ENCODE measurements around the gene STX10.
A peak's percentile ranks its signal among the peaks of the same experiment; 100 is the strongest.

The STX10 gene

DNA sequence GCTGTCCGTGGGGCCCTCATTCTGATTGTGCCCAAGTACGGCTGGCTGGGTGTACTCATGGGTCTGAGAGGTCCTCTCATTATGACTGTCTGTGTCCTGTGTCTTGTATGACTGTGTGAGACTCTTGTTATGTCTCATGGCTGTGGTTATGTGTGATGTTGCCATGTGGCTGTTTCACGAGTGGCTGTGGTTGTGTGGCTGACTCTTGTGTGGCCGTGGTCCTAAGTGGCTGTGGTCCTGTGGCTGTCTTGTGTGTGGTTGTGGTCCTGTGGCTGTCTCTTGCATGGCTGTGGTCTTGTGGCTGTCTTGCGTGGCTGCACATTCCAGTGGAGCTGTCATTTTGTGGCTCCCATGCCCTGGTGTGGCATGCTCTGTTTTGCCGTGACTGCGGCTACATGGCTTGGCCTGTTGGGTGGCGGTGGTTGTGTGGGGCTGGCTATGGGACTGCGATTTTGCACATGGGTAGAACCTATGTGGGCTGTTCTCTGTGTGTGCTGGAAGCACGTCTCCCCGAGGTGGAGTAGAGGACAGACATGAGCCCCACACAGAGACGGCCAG lies 50.1 kb downstream of the STX10 start:
- DNase-seq (ENCODE audit: low read depth, low spot score): peak; percentile 58

DNA sequence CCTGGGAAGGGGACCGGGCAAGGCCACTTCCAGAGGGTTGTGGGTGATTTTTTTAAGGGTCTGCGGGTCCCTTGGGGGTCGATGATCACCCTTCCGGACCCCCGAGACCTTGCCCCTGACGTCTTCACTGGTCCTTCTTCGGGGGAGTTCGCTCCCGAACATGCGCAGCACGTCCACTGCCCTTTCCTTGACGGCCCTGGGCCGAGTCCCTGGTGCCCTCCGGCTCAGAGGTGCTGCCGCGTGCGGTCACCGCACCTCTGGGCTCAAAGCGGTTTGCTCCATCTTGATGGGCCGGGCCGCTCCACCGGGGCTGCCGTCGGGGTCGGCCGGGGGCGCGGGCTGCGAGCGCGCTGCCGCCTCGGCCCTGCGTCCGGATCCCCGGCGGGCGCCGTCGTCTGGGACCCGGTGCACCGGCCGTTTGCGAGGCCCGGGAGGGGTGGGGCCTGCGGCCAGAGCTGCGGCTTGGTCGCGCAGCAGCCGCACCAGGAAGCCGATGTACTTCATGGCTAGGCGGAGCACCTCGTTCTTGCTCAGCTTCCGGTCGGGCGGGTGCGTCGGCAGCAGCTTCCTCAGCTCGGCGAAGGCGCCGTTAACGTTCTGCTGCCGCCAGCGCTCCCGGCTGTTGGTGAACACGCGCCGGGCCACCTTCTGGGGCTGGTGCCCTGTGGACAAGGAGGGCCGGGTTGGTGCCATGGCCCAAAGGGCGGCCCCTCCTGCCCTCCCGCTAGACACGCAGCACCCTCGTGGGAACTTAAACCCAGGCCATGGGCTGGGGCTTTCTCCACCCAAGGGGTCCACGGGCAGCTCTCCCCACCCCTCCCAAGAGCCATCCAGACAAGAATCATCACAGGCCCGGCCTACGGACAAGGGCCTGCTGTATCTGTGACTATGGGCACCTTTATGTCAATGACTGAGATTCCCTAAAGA lies 50.8 kb downstream of the STX10 start:
- no peak for DNase-seq (ENCODE audit: low read depth, low spot score)

DNA sequence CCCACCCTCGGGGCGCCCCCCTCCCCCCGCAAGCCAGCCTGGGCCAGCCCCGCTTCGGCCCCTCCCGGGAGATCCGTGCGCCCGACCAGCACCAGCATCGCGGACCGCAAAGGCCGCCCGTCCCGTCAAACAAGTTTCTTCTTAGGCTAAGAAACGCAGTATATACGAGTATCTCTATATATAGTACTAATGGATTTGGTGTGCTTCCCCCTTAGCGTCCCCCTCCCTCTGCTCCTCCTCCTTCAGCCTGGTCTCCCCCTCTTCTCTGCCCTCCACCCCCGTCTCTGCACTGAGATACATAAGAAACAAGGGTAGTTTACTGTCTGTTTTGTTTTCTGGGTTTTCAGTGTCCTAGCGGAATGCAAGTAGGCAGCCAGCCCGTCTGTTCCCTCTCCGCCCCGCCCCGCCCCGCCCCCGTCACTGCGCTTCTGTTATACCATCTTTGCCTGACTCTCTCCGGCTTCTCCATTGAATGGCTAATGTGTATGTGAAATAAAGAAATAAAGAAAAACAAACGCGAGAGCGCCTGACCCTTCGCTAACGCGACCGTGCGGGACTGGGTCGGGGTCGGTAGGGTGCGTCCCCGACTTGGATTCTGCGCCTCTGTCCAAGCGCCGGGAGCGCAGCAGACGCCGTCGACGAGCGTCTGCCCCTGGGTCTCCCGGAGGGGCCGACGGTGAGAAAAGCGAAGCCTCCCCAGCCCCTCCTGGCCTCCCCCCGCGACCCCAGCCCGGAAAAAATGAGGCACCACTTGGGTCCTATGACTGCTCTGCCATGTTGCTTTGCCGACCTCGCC lies 51.7 kb downstream of the STX10 start:
- peak; percentile 71 for DNase-seq (ENCODE audit: low read depth, low spot score)

DNA sequence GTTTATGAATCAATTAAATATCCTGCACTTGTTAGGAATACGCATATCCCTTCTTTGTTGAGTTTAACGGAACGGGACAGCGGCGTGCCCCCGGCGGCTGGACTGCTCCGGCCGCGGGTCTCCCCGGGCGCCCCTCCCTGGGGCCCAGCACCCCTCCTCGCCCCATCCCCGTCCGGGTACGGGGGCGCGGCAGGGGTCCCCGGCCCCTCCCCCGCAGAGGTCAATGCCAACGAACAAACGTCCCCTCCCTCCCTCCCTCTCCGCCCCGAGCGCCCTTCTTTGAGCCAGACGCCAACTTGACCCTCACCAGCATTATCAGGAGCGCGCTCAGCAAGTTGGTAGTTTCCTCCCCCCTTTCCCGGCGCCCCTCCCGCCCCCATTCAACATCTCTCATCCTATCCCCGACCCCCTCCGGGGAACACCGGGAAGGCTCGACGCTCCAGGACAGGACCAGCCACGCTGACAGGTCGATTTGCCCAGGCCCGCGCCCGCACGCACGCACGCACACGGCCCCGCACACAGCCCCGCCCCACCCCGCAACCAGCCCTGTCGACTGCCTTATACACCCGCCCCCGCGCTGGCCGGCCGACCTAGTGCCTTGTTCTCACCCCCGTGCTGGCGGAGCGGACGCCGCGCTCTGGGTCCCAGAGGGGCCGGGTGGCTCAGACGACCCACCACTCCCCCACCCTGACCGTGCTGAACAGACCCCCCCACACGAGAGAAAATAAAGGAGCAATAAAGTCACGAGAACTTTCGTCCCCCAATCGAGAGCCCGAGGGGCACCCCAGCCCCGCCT lies 52.5 kb downstream of the STX10 start:
- DNase-seq (ENCODE audit: low read depth, low spot score): no peak

DNA sequence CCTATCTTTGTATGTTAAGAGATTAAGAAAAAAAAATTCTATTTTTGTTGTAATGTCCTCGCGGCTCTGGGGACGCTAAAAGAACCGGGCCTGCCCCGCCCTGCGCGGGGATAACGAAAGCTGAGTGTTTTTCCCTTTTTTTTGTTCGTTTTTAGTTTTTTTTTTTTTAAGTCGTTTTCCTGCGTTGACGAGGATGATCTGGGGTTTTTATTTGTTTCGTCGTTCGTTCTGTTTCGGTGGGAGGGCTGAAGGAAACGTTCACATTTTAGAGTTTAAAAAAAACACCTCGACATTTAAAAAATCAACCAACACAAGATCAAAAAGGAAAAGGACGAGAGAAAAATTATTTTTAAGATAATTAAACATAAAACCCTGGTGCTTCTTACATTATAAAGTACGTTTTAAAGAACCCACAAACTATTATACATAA lies 53.1 kb downstream of the STX10 start:
- DNase-seq (ENCODE audit: low read depth, low spot score): no peak

DNA sequence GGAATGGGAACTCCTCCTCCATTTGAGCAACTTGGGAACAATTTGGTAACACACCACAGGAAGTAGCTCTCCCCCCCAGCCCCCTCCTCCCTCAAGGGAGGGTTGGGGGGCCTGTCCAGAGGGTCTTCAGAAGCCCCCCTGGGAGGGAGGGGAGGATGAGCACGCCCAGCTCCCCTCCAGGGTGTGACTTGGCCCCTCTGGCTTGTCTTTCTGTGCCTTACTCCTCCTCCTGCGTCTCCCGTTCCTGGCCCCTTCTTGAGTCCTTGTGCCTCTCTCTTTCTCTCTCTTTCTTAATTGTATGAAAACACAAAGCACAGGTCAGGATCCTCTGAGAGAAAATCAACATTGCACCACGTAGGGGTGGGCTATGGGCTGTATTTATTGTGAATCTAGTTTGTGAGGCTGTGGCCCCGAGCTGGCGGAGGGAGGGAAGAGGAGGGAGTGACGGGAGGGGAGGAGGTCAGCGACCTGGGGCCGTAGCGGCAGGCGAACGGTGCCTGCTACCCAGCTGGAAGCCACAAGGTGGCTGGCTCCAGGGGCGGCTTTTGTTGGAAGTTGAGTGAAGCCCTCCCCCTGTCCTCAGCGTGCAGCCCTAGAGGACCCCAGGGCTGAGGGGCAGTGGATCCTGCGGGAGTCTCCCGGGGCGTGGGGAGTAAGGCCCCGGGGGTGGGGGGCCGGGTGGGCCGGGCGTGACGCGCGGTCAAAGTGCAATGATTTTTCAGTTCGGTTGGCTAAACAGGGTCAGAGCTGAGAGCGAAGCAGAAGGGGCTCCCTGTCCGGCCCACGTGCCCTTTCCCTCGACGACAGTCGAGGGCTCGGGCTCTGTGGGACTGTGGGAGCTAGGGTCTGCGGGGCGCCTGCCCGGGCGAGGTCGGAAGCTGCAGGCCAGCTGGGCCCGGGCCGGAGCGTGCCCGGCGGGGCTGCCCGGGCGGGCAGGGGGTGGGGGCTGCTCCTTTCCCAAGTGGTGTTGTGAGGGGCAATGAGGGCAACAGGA lies 53.9 kb downstream of the STX10 start:
- no peak for DNase-seq (ENCODE audit: low read depth, low spot score)

DNA sequence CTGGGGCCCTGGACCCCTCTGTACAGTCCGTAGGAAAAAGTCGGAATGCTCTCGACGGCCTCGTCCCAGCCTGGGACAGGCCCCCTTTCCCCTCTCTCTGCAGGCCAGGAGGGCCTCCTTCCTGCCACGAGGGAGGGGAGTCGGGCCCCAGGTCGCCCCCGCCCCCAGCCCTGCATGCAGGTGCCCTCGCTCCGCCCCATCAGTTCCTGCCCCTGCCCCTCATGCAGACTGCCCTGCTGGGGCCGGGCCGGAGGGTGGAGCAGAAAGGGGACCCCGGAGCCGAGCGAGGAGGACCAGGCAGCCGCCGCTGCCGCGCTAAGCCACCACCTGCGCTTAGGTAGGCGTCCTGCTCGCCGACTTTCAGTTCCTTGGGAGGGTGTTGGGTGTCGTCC lies 54.8 kb downstream of the STX10 start:
- no peak for DNase-seq (ENCODE audit: low read depth, low spot score)

DNA sequence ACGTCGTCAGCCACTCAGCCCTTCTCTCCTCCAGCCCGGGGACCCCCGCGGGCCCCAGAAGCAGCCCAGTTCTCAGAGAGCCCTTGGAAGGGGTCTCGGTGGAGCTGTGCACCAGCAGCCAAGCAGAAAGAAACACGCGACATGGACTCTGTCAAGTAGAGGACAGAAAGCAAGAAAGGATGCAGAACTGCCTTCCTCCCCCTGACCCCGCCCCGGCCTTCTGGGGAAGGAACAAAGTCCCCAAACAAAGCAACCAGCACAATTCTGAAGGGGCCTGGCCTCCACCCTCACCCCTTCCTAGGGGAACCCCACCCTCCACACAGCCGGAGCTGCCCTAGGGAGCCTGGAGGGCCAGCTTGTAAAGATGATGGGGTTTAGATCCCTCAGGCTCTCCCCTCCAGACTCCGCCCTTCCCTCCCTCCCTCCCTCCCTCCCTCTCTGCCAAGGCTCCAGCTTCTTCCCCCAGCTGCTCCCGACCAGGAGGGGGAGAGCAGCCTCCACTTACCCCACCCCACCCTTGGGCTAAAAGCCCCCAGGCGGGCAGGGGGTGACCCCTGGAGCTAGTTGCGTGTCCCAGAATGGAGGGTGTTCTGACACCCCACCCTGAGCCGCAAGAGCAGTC lies 55.3 kb downstream of the STX10 start:
- DNase-seq (ENCODE audit: low read depth, low spot score): no peak

DNA sequence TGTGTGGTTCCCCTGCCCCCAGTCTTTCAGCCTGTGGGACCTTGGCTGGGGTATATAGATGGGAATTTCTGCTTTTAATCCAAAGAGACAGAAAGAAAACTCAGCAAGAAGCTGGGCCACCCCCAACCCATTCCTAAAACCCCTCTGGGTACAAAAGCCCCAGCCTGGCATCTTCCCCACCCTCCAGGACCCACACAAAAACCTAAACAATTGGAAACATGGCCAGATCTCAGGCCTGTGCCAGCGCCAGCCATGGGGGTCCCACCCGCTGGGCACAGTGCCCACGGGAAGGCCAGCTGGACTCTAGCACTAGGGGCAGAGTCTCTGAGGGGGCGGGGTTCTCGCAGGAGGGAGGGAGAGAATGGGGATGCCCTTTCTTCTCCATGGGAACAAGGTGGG lies 56.1 kb downstream of the STX10 start:
- no peak for DNase-seq (ENCODE audit: low read depth, low spot score)

Measured in astrocyte of the hippocampus (primary cell).